ENCODE data around the gene ANKRD34A. TPM values are rescaled to one million over a fixed set of nuclear protein-coding genes. Genes with fewer than 3 reads are reported as not detected.
A peak's percentile ranks its signal among the peaks of the same experiment; 100 is the strongest.

ANKRD34A gene
- total RNA-seq, 1 donor from 2014 or later: 3.4 TPM

DNA sequence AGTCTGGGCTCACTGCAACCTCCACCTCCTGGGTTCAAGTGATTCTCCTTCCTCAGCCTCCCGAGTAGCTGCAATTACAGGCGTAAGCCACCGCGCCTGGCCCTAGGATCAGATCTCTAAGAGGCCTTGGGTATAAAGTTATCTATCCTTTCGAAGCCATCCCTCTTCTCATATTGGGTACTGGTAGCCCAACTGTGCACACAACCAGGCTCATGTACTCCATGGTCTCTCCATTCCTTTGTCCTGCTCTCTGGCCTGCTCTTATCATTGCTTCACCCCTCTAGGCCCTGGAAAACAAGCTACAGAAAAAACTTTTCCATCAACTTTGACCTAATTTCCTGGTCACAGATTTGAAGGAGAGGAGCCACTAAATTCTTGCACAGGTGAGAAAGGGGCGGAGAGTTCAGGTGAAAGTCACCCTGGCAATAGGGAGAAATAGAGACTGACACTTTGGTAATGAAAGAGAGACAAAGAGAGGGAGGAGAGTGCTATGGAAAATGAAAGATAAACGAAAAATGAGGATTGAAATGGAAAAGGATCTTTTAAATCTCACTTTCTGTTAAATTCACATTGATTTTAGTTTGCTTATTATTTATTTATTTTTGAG is 26.0 kb upstream of the ANKRD34A start:
- no peak for DNase-seq (ENCODE audit: low spot score)

DNA sequence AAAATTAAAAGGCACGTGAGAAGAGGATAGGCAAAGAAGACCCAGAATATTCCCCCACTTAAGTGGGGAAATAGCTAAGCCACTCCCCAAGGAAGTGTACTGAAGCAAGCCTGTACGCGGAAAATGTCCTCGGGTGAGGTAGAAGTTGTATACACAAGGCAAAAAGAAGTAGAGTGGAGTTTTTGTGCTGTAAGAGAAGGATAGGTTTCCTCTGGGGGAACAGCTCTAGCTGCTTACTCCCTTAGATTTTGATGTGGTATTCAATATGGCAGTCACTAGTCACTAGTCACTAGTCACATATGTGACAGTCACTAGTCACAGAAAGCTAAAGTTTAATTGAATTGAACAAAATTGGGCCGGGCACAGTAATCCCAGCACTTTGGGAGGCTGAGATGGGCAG is 24.4 kb upstream of the ANKRD34A start:
- DNase-seq (ENCODE audit: low spot score): no peak

DNA sequence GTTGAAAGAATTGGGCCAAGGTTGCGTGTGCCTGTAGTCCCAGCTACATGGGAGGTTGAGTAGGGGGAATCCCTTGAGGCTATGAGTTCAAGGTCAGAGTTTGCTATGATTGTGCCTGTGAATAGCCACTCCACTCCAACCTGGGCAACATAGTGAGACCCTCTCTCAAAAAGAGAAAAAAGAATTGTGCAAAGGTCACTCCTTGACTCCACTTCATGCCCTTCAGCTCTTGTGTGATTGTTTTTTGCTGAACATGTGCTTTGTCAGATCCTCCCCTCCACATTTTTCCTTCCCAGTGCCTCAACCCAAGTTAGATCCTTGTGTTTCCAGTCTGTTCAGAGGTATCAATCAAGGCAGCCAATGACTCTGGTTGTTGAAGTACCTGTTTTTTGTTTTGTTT is 23.6 kb upstream of the ANKRD34A start:
- no peak for DNase-seq (ENCODE audit: low spot score)

DNA sequence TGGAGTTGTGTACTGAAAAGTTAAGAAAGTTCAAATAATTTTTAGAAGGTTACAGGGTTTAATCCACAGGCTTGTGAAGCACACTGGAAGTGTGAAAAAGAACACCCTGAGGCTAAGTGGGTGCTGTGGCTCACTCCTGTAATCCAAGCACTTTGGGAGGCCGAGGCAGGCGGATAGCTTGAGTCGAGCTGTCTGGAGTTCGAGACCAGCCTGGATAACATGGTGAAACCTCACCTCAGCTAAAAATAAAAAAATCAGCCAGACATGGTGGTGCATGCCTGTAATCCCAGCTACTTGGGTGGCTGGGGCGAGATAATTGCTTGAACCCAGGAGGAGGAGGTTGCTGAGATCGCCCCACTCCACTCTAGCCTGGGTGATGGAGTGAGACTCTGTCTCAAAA is 22.2 kb upstream of the ANKRD34A start:
- no peak for DNase-seq (ENCODE audit: low spot score)

DNA sequence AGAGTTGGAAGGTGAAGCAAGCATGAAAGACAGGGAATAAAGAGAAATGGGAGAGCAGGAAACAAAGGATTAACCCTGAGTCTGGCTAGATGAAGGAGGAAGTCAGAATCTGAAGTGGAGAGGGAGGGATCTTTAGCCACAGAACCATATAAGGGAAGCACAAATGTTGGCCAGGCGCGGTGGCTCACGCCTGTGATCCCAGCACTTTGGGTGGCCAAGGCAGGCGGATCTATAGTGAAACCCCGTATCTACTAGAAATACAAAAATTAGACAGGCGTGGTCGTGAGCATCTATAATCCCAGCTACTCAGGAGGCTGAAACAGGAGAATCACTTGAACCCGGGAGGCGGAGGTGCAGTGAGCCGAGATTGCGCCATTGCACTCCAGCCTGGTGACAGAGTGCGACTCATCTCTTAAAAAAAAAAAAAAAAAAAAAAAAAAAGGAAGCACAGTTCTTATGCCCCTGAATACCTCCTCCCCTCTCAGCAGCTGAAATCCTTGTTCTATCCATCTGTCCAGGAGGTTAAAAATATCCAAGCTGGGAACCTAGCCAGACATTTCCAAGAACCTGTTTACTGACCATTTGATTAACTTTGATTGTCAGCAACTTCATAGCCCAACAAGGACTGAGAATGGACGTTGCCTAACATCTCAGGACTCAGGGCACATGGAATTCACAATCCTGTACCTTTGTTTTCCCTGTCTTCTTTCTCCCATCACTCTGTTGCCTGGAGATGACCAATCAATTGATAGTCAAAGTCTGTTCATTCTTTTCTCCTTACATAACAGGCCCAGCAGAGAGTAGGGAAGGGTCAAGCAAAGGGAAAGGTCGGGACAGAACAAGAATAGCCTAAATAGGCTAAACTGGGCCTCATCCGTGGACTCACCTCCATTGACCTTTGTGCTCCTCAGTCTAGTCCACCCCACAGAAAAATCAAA is 21.4 kb upstream of the ANKRD34A start:
- DNase-seq (ENCODE audit: low spot score): no peak

DNA sequence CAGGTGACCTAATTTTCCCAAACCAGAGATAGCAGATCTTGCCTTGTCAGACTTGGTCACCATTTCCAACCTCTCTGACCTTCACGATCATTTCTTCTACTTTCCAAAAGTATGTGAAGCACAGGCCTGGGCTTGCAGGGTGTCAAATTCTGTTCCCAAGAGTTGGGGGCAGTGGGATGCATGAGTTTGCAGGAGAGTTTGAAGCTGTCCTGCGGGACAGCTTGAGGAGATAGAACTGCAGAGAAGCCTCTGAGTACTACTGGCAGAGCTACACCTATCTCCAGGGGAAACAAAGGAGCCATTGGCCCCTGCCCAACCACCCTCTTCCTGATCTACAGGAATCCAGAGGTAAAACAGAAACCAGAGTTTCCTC is 20.7 kb upstream of the ANKRD34A start:
- no peak for DNase-seq (ENCODE audit: low spot score)

DNA sequence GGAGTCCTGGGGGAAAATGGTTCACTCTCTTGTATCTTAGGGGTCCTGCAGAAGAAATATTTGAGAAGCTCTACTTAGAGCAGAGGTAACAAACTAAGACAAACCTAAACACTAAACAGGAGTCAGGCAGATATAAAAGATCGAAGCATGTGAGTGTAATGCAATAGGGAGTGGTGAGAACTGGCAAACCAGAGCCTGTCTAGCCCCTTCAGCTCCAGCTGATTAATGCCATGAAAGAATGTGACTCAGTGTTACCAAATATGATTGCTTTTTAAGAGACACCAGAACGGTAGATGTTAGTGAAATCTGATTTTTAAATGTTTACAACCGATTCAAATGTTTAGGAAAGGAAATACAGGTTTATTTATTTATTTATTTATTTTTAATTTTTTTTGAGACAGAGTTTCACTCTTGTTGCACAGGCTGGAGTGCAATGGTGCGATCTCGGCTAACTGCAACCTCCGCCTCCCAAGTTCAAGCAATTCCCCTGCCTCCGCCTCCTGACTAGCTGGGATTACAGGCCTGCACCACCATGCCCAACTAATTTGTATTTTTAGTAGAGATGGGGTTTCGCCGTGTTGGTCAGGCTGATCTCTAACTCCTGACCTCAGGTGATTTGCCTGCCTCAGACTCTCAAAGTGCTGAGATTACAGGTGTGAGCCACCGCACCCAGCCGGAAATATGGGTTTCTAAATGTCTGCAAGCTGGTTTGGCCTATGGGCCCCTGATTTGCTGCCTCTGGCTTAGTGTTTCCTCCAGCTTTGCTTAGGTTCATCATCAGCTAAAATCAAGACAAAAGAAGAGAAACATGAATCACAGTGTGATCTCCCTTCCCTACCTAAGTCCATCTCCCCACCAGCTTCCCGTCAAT is 19.8 kb upstream of the ANKRD34A start:
- DNase-seq (ENCODE audit: low spot score): no peak

DNA sequence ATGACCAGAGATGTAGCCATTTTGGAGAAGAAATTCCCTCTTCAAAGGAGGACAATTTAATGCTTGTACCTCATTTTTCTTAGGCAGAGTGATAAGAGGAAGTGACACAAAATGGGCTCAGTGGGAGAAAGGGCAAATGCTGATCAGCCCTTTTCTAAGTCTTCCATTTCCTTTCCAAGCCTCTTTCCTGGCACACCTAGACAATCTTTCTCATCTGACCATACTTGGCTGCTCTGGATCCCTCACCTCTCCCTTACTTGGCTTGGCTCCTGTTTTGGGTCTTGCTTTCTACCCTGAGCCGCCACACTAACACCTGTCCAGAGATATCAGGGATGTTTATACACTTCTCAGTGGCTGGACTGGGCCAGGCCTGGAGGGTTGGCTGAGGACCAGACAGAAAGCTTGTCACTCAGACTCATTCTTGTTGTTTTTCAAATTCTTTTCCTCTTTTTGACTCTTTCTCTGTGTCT is 18.9 kb upstream of the ANKRD34A start:
- DNase-seq (ENCODE audit: low spot score): no peak

DNA sequence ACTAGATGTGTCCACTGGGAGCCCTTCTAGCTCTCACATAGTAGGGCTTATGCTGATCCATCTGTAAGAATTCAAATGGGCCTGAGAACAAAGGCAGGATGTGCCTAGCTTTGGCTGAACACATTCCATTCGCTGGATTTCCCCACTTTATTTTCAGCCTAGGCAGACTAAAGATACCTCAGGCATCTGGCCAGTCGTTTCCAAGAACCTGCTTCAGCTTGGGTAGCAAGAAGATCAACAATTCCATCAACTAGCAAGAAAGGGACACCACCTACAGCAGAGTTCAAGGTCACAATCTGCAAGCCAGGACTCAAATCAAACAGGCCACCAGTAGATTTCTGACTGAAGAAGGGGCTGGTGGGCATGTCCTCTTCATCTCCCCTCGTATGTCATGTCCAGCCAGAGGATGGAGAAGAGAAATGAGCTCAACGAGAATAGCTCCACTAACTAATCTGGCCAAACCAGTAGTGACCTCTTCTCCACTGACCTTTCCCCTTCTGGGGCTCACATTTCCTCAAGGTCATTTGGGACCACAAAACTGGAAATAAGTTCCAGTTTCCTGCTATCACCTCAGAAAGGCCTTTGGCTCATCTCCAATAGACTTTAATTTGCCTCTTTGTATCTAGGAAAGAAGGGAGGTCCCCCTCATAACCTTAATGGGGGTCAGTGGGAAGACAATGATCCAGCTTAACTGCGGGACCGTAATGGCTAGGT is 17.8 kb upstream of the ANKRD34A start:
- DNase-seq (ENCODE audit: low spot score): no peak

DNA sequence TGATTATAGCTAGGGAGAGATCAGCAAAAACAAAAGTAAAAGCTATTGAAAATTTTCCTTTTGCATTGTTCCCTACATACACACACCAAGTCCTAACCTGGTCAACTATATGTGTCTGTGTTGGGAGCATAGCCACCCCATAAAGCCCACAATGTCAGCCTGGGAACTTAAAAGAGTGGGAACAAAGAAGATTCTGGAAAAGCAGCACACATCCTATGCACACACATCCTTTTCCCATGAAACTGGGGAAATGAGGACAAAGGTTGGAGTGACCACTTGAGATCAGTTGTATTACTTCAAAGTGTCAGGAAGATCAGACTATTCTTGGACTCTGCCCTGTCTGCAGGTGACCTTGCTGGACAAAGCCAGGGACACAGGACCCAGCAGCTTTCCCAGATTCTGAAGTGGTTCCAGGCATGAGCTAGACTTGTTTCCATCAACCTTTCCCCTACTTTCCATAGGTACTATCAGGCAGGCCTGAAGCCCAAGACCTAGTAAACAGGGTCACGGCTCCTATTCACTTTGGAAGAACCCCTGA is 16.2 kb upstream of the ANKRD34A start:
- no peak for DNase-seq (ENCODE audit: low spot score)

DNA sequence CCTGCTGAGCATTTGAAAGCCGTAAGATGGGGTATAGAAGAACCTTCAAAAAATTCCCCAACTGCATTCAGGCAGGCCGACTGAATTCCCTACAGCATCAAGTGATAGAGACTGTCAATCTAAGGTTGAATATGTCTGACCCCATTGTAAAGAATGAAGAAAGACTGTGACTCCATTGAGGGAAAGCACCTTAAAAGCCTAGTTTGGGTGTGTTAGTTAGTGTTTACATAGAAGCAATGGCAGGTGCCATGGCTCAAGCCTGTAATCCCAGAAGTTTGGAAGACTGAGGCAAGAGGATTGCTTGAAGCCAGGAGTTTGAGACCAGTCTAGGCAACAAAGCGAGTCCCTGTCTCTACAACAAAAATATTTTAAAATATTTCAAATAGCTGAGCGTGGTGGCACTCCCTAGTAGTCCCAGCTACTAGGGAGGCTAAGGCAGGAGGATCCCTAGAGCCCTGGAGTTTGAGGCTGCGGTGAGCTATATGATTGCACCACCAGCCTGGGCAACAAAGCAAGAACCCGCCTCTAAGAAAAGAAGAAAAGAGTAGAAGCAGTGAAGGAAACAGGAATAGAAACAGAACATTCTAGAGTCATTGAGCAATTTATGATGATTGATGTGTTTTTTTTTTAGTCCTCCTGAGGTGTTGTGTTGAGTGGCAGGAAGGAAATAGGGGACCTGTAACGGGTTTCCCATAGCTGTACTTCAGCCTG is 15.5 kb upstream of the ANKRD34A start:
- no peak for DNase-seq (ENCODE audit: low spot score)

DNA sequence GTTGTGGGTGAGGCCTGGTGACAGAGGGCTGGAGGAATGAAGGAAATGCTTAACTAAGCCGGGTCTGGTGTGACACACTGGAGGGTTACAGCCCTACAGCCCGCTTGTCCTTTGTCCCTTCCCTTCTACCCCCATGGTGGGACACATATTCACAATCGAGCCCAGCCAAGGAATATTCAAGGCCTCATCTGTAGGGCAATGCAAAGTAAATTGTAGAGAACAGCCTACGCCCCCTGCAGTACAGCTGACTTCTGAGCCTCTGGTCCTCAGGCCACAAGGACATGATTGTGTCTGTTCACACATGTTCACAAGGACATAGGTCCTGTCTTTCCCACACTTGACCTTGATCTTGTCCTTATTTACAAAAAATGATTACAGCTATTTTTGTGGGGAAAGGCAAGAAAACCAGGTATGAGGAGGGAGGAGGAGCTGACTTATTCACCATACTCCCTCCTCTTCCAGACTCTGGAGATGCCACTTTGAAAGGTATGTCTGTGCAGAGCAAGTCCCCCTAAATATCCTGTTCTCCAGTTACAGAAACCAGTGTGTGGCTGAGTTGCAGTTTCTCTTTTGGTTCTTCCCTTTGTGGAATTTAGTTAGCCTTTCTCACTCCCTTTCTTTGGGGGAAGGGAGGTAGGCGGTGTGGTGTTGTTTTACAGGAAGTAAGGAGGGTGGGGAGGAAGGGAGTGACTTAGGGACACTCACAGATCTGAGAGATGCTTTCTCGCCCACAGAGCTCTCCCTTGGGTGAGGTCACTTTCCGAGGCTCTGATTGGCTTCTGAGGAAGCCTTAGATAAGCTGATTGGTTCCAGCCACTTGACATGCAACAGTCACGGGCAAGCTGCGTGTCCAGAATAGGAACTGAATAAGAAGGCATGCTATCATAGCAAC is 14.7 kb upstream of the ANKRD34A start:
- DNase-seq (ENCODE audit: low spot score): peak; percentile 98

DNA sequence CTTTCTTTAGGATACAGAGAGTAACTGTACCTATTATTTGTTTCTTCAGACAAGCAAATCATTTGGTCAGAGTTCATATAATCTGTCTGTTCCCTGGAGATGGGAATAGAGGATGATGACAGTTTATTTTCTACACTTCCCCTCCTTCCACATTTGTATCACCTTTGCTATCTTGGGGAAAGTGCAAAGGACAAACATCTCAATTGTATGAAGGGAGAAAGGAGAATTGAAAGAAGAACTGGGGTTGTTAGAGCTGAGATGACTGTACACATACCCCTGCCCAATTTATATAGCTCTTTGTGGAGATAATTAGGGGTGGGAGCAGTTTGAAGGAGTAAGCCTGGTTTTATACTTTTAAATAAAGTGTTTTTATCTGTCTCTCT is 14.1 kb upstream of the ANKRD34A start:
- no peak for DNase-seq (ENCODE audit: low spot score)

DNA sequence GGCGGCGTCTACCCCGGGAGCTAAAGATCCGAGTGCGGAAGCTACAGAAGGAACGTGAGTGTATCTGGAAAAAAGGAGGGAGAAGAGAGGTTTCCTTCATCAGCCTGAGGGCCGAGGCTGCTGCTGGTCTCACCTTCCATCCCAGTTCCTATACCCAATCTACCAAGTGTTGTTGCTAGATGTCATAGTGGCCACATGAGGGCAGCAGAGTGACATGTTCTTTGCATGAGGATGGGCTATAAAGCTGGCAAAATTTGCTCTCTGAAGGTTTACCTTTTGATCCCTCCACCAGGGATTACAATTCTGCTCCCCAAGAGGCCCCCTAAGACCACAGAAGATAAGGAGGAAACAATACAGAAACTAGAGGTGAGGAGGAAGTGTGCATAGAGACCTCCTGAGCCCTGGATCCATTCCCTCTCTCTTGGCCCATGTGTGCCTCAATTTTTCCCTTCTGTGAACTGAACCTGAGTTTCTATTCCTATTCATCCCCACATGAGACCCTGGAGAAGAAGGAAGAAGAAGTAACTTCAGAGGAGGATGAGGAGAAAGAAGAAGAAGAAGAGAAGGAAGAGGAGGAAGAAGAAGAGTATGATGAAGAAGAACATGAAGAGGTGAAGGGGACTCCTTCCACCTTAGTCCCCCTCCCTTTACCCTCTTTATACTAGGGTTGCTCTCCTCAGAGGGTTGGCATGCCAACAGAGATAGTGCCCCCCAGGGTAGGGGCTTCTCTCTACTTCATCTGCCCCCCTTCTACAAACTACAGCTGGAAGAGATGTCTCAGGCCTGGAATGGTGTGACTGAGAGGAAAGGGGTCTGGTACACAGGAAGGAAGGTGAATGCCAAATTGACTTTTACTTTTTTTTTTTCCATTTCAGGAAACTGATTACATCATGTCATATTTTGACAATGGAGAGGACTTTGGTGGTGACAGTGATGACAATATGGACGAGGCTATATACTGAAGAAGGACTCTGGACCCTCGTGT is 13.4 kb upstream of the ANKRD34A start:
- peak; percentile 87 for DNase-seq (ENCODE audit: low spot score)

DNA sequence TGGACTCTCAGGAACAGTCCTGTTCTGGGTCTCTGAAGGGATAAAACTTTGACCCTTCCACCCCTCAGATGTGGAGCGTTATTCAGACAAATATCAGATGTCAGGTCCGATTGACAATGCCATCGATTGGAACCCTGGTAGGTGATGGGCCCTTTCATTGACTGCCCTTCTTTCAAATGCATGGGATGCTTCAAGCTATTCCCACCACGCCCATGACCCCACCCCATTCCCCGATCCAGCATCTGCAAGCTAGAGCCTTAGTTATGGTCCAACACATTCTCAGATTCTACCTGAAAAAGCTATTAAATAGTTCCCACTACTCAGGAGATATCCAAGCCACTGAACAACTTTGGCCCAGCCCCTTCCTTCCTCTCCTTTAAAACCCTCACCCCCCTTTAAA is 12.6 kb upstream of the ANKRD34A start:
- no peak for DNase-seq (ENCODE audit: low spot score)

DNA sequence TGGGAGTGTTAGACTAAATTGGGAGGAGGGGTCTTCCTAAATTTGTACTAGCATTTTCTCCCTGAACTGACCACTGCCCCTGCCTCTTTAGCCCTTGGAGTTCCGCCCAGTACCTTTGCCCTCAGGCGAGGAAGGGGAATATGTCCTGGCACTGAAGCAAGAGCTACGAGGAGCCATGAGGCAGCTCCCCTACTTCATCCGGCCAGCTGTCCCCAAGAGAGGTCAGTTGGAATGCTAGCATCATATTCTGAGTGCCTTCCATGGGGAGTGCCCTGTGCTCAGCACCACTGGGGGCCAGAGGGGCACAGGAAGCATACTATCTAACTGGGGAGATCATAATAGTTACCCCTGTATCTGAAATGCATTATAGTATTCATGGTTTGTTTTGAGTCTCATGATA is 10.8 kb upstream of the ANKRD34A start:
- no peak for DNase-seq (ENCODE audit: low spot score)

DNA sequence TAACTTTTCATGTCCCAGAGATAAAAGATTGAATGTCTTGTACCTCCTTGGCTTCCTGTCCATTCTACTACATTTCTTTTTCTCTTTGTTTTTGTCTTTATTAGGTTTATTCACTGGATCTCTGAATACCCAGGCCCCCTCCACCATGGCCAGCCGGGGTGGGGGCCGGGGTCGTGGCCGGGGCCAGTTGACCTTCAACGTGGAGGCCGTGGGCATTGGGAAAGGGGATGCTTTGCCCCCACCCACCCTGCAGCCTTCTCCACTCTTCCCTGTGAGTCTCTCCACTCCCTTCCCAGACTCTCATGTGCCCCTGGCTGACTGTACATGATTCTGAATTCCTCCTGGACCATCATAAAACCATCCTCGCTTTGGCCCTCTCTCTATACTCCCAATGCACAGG is 10.3 kb upstream of the ANKRD34A start:
- no peak for DNase-seq (ENCODE audit: low spot score)

DNA sequence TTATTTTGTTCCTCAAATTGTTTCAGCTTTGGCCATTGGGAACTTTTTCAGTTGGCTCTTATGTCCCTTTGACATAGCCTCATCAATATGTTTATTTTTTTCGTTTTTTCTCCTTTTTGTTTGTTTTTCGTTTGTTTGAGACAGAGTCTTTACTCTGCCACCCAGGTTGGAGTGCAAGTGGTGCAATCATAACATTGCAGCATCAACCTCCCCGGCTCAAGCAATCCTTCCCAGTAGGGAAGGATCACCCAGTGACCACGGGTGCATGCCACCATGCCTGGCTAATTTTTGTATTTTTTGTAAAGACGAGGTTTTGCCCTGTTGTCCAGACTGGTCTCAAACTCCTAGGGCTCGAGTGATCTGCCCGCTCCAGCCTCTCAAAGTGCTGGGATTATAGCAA is 8.2 kb upstream of the ANKRD34A start:
- DNase-seq (ENCODE audit: low spot score): no peak

DNA sequence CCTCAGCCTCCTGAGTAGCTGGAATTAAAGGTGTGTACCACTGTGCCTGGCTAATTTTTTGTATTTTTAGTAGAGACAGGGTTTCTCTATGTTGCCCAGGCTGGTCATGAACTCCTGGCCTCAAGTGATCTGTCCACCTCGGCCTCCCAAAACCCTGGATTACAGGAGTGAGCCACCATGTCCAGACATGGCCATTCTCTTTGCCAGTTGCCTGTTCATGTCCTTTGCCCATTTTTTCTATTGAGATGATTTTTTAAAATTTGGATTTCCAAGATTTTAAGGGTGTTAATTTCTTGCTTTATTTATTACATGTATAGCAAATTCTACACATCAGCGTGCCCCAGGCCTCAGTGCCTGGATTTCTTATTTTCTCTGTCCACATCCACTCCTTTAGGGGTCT is 2.9 kb upstream of the ANKRD34A start:
- DNase-seq (ENCODE audit: low spot score): no peak
